Left hindlimb (tissue), 1 donor: ENCODE data around the gene CAMLG.
A peak's percentile ranks its signal among the peaks of the same experiment; 100 is the strongest.
"Not testable (repeated sequence)": the region's sequence is repeated elsewhere in the genome, so short reads cannot be mapped to it uniquely, and the experiment has no call there.

Experiments
- DNase-seq: peaks from one replicate; pipeline ENCODE4 v3.0.0-alpha.2; 2018

Gene CAMLG

GRCh38 chr5:134738133-134738962, at the start of gene CAMLG:
TSS of gene CAMLG (plus strand) at chr5:134738548. CDS start at chr5:134738621, 73 bp downstream.
- peak; percentile 98 for DNase-seq

- DNase-seq = not testable (repeated sequence)
These were observed 48.2 kb upstream of the CAMLG start for GRCh38 chr5:134690144-134690543.

DNA sequence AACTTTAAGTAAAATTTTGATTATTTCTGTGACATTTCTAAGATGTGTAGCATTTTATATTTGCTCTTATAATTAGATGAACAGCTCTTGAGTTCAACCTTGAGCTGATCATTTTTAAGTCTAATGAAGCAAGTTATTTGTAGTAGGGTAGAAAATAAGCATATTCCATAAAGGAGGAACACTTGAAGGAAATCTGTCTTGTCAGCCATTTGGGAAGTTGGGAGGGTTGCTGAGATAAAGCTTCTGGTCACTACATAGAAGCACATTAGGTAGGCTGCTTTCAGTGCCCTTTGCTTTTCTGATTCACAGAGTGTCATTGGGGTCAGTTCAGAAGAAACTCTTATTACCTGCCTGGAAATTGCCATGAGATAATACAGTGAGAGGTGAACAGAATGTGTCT, 45.6 kb upstream of the CAMLG start:
- DNase-seq = no peak

GRCh38 chr5:134708301-134708700, 30.0 kb upstream of the CAMLG start:
- no peak for DNase-seq

DNA sequence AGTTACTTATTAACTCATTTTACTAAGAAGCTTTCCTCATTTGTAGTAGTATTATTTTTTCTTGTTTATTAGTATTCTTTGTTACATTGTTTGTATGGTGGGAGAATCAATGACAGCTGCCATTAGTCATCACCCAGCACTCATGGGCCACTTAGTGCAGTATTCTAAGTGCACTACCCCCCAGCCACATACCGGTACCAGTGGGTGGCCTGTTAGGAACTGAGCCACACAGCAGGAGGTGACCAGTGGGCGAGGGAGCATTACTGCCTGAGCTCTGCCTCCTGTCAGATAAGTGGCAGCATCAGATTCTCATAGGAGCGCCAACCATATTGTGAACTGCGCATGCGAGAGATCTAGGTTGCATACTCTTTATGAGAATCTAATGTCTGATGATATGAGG, 24.2 kb upstream of the CAMLG start:
- no peak for DNase-seq

- DNase-seq = no peak
These were observed 23.8 kb upstream of the CAMLG start for GRCh38 chr5:134714541-134714940.

GRCh38 chr5:134715466-134715865, 22.9 kb upstream of the CAMLG start:
- DNase-seq = not testable (repeated sequence)

- no peak for DNase-seq
These were observed 13.5 kb upstream of the CAMLG start for GRCh38 chr5:134724872-134725271.

GRCh38 chr5:134732819-134733218, 5.5 kb upstream of the CAMLG start:
- DNase-seq = no peak

- DNase-seq = no peak
These were observed 3.1 kb upstream of the CAMLG start for GRCh38 chr5:134735243-134735642.

GRCh38 chr5:134736173-134736812, 2.1 kb upstream of the CAMLG start:
- no peak for DNase-seq

DNA sequence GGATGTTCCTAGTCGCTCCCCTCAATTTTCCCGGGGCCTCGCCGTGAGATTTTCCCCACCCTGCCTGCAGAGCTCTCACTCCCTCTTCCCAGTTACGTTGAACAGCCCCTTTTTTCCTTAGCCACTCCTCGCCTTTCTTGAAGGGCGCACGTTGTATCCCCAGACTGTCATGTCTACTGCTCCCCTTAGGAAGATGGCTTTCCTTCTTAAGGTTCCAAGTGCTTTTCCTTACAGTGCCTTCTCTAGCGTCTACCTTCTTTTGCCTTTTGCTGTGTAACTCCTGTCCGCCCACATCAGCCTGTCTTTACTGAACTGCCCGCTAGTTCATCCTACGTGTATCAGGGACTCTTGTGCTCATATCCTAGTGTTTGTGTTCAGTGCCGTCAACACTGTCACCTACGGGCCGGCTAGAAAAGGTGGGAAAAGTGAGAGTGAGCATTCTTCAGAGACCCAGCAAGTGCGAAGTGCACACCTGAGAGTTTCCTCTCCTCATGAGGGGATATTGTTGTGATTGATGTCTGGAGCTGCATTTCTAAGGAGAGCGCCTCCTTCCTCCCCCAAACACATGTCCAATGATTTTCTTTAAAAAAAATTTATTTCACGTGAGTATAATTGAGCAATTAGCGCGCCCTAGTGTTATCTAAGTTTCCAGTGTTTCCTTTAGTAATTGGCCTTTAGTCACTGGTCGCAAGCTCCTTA, 764 bp downstream of the CAMLG start:
- DNase-seq = peak; percentile 36

- no peak for DNase-seq
These were observed 2.7 kb downstream of the CAMLG start for GRCh38 chr5:134741052-134741451.

DNA sequence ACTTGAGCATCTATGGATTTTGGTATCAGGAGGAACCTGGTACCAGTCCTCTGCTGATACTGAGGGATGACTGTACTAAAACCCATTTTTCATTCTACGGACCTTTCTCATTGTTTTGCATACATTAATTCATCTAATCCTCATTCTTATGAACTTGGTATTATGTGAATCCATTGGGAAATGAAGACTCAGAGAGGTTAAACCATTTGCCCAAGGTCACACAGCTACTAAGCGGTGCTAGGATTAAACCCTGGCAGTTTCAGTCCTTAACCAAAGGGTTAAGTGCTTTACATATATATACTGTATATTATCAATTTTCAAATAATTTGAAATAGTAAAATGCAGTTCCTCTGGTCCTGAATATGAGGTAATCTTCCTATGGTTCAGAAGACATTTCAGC, 3.8 kb downstream of the CAMLG start:
- DNase-seq = no peak

DNA sequence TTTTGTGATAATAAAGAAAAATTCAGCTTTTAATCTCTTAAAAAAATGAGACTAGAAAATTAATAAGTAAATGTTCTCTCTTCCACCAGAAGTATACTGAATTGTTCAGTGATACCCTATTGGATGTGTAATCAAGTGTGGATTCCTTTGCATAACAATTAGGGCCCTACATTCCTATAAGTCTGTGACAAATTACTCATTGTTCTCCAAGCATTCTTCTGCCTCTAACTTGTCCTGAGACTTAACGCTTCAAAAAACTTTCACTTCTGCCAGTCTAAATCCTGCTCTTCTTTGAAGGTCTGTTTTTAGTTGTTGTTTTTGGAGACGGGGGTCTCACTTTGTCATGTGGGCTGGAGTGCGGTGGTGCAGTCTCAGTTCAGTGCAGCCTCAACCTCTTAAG, 11.1 kb downstream of the CAMLG start:
- DNase-seq = no peak

DNA sequence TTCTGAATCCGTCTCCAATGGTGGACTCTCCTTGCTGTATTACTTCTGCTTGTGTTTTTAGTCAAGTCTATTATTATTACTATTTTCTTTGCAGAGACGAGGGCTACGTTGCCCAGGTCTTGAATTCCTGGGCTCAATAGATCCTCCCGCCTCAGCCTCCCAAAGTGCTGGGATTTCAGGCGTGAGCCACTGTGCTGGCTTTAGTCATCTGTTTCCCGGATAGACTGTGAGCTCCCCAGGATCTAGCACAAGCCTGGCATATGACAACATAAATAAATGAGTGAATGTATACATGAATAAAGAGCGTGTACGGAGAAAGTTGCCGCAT, 19.8 kb downstream of the CAMLG start:
- no peak for DNase-seq

DNA sequence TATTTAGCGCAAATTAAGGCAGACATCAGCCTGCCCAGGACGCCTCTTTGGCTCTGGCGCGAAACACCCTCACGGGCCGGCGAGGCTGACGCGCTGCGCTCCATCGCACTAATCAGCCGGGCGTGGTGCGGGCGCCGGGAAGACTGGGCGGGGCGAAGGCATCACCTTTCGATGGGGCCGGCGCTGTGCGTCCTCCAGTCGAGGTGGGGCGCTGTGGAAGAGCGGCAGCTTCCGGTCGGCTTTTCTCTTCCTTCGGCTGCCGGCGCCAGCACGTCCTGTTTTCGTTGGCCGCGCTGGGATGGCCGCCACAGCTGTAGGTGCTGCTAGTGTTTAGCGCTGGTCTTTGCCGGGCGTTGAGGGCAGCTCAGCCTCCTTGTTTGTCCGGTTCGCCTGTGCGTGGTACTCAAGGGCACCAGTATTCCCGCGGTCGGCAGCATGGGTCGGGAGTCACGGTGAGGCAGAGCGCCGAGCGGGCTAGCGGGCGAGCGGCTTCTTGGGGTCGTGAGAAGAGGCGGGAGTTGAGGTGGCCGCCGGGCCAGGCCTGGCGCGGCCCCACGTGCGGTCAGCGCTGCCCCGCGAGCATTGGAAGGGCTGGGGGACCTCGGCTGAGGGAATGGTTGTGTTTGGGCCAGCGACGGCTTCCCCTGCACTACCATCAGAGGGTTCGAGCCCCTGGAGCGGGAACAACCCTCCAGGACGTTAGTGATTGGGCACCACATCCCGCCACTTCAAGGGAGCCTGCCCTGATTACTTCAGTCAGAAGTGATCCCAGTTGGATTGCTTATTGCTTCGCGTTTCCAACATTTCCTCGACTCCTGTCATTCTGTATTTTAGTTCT, 20.4 kb downstream of the CAMLG start, which contains the start of gene DDX46:
Gene DDX46, plus strand, starts transcription at position 276 of the 838 bp plus-strand sequence. Its CDS starts 160 bp downstream, at position 436.
- DNase-seq = peak; percentile 94

GRCh38 chr5:134767528-134768291, 29.4 kb downstream of the CAMLG start:
- not testable (repeated sequence) for DNase-seq

- no peak for DNase-seq
These were observed 30.9 kb downstream of the CAMLG start for GRCh38 chr5:134769206-134769605.

DNA sequence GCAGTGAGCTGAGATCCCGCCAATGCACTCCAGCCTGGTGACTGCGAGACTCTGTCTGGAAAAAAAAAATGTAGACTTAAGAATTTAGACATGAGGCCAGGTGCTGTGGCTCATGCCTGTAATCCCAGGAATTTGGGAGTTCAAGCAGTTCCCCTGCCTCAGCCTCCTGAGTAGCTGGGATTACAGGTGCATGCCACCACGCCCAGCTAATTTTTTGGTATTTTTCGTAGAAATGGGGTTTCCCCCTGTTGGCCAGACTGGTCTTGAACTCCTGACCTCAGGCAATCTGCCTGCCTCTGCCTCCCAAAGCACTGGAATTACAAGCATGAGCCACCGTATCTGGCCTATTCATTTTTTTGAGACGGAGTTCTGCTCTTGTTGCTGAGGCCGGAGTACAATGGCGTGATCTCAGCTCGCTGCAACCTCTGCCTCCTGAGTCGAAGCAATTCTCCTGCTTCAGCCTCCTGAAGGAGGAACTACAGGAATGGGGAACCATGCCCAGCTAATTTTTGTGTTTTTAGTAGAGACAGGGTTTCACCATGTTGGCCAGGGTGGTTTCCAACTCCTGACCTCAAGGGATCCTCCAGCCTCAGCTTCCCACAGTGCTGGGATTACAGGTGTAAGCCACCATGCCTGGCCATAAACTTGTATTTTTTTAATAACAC, 34.2 kb downstream of the CAMLG start:
- DNase-seq = no peak

- no peak for DNase-seq
These were observed 39.0 kb downstream of the CAMLG start for GRCh38 chr5:134777366-134777765.
